IMR-90 (cell line): Measurements from ENCODE around the gene LRRC7. TPM values are rescaled to one million over a fixed set of nuclear protein-coding genes. Genes with fewer than 3 reads are reported as not detected.

Experiments
- ATAC-seq: fragments of 200-7000 bp; cut with Tn5 transposase; 2 replicates; pipeline ENCODE4 v1.9.1; 2020; ENCODE audit warnings: low read depth, mild to moderate bottlenecking, moderate library complexity
- BruUV-seq: library from RNA; stranded (reverse); fragments of 400-500 nt; replicated peaks from 2 replicates; lab custom pipeline; 2021; lab: Mats Ljungman, UMichigan
- CTCF ChIA-PET: fragments of 300-600 bp; formaldehyde crosslinking; extraction: SDS; loops from one replicate; lab custom pipeline; 2021; ENCODE audit warnings: antibody characterized with exemption; lab: Yijun Ruan, JAX
- POLR2A ChIA-PET: fragments of 300-600 bp; sonication (Branson Sonifier 250); formaldehyde crosslinking; loops from one replicate; lab custom pipeline; 2022; ENCODE audit warnings: antibody characterized with exemption; ENCODE audit not compliant: unreplicated experiment; lab: Charles Lee
- DNase-seq: peaks from one replicate; pipeline ENCODE4 v3.0.0; 2013
- H2AFZ ChIP-seq: replicated peaks from 2 replicates; pipeline ENCODE3; 2013; ENCODE audit warnings: low read length, mild to moderate bottlenecking; ENCODE audit not compliant: poor library complexity
- H2AK5ac ChIP-seq: 2 replicates; pipeline ENCODE4 v1.6.1; 2013; ENCODE audit warnings: low read depth, low read length, inconsistent platforms
- H2AK9ac ChIP-seq: replicated peaks from 2 replicates; pipeline ENCODE3; 2013; ENCODE audit warnings: mild to moderate bottlenecking, low read depth, low read length, moderate library complexity; ENCODE audit not compliant: poor library complexity
- H2BK120ac ChIP-seq: 2 replicates; pipeline ENCODE4 v1.6.1; 2013; ENCODE audit warnings: low read depth, low read length, inconsistent platforms
- H2BK15ac ChIP-seq: 3 replicates; pipeline ENCODE4 v1.6.1; 2013; ENCODE audit warnings: low read depth, low read length, inconsistent platforms
- H2BK20ac ChIP-seq: 2 replicates; pipeline ENCODE4 v1.6.1; 2013; ENCODE audit warnings: low read depth, mild to moderate bottlenecking, inconsistent platforms, low read length, moderate library complexity
- H2BK5ac ChIP-seq: 2 replicates; pipeline ENCODE4 v1.6.1; 2013; ENCODE audit warnings: mild to moderate bottlenecking, low read depth, low read length, inconsistent platforms; ENCODE audit not compliant: poor library complexity, severe bottlenecking
- H3K14ac ChIP-seq: replicated peaks from 2 replicates; pipeline ENCODE4 v1.6.1; 2013; ENCODE audit warnings: low read depth, low read length, inconsistent platforms
- H3K18ac ChIP-seq: 2 replicates; pipeline ENCODE4 v1.6.1; 2013; ENCODE audit warnings: low read depth, low read length, control low read depth
- H3K23ac ChIP-seq: 2 replicates; pipeline ENCODE4 v1.6.1; 2013; ENCODE audit warnings: low read depth, low read length, inconsistent platforms
- H3K27ac ChIP-seq: 2 replicates; pipeline ENCODE4 v1.5.1; 2013; ENCODE audit warnings: mild to moderate bottlenecking, control low read depth, low read length; ENCODE audit not compliant: insufficient read depth
- H3K27me3 ChIP-seq: 2 replicates; pipeline ENCODE4 v1.6.1; 2013; ENCODE audit warnings: low read length; ENCODE audit not compliant: control insufficient read depth, insufficient read depth
- H3K36me3 ChIP-seq: 2 replicates; pipeline ENCODE4 v1.6.1; 2013; ENCODE audit warnings: low read length, mixed read lengths; ENCODE audit not compliant: control insufficient read depth, insufficient read depth
- H3K4ac ChIP-seq: 2 replicates; pipeline ENCODE4 v1.6.1; 2013; ENCODE audit warnings: low read depth, low read length, inconsistent platforms
- H3K4me1 ChIP-seq: 2 replicates; pipeline ENCODE4 v1.6.1; 2013; ENCODE audit warnings: low read length, mixed read lengths; ENCODE audit not compliant: control insufficient read depth, insufficient read depth
- H3K4me2 ChIP-seq: 2 replicates; pipeline ENCODE4 v1.6.1; 2013; ENCODE audit warnings: low read depth, mild to moderate bottlenecking, control low read depth, low read length, moderate library complexity
- H3K4me3 ChIP-seq: 2 replicates; pipeline ENCODE4 v1.5.1; 2013; ENCODE audit warnings: low read depth, mild to moderate bottlenecking, control low read depth, low read length, moderate library complexity; ENCODE audit not compliant: insufficient read depth
- H3K56ac ChIP-seq: 2 replicates; pipeline ENCODE4 v1.6.1; 2013; ENCODE audit warnings: low read length, inconsistent platforms; ENCODE audit not compliant: insufficient read depth; ENCODE audit errors: extremely low read depth
- H3K79me1 ChIP-seq, 2 experiments: 2 replicates each; pipeline ENCODE4 v1.6.1; 2013; ENCODE audit warnings: low read length in 2 of 2, inconsistent platforms in 1 of 2, low read depth in 1 of 2
- H3K9ac ChIP-seq: 2 replicates; pipeline ENCODE4 v1.6.1; 2013; ENCODE audit warnings: low read depth, low read length, control low read depth
- H3K9me1 ChIP-seq: 2 replicates; pipeline ENCODE4 v1.6.1; 2013; ENCODE audit warnings: low read length, inconsistent platforms; ENCODE audit not compliant: insufficient read depth
- H3K9me3 ChIP-seq: 2 replicates; pipeline ENCODE4 v1.6.1; 2013; ENCODE audit warnings: low read length; ENCODE audit not compliant: control insufficient read depth, insufficient read depth
- H4K20me1 ChIP-seq: 2 replicates; pipeline ENCODE4 v1.6.1; 2013; ENCODE audit warnings: low read length, inconsistent platforms; ENCODE audit not compliant: insufficient read depth
- H4K5ac ChIP-seq: 2 replicates; pipeline ENCODE4 v1.6.1; 2013; ENCODE audit warnings: mild to moderate bottlenecking, low read depth, low read length, control low read depth
- H4K8ac ChIP-seq, 2 experiments: 2 replicates each; pipeline ENCODE4 v1.6.1; 2013; ENCODE audit warnings: low read depth in 2 of 2, low read length in 2 of 2, control low read depth in 1 of 2, inconsistent platforms in 1 of 2
- H4K91ac ChIP-seq: 2 replicates; pipeline ENCODE4 v1.6.1; 2013; ENCODE audit warnings: low read depth, low read length, inconsistent platforms; ENCODE audit not compliant: insufficient read depth
- BHLHE40 ChIP-seq: fragments of 150-350 bp; IDR thresholded peaks from 2 replicates; pipeline ENCODE4 v1.6.1; 2016; ENCODE audit warnings: mild to moderate bottlenecking, low read depth, low read length
- CEBPB ChIP-seq: IDR thresholded peaks from 2 replicates; pipeline ENCODE4 v1.6.1; 2012; ENCODE audit warnings: low read depth, low read length, improper control_type of control experiment
- CHD1 ChIP-seq: IDR thresholded peaks from 2 replicates; pipeline ENCODE4 v1.6.1; 2012; ENCODE audit warnings: low read depth, low read length, improper control_type of control experiment
- CTCF ChIP-seq: conservative IDR thresholded peaks from 2 replicates; pipeline ENCODE4 v1.5.1; 2012; ENCODE audit warnings: mild to moderate bottlenecking, low read depth, low read length, improper control_type of control experiment
- ELK1 ChIP-seq: fragments of 150-350 bp; IDR thresholded peaks from 2 replicates; pipeline ENCODE4 v1.6.1; 2016; ENCODE audit warnings: low read depth, mild to moderate bottlenecking, low read length, moderate library complexity, borderline replicate concordance
- FOS ChIP-seq: fragments of 150-350 bp; IDR thresholded peaks from 2 replicates; pipeline ENCODE4 v1.6.1; 2016; ENCODE audit warnings: low read depth, low read length
- MAFK ChIP-seq: IDR thresholded peaks from 2 replicates; pipeline ENCODE4 v1.6.1; 2012; ENCODE audit warnings: low read depth, low read length, improper control_type of control experiment
- MAZ ChIP-seq: IDR thresholded peaks from 2 replicates; pipeline ENCODE4 v1.6.1; 2012; ENCODE audit warnings: low read depth, mild to moderate bottlenecking, low read length, improper control_type of control experiment, moderate library complexity, borderline replicate concordance
- MXI1 ChIP-seq: IDR thresholded peaks from 2 replicates; pipeline ENCODE4 v1.6.1; 2012; ENCODE audit warnings: low read depth, mild to moderate bottlenecking, low read length, moderate library complexity, borderline replicate concordance
- NFE2L2 ChIP-seq: fragments of 150-350 bp; IDR thresholded peaks from 2 replicates; pipeline ENCODE4 v1.6.1; 2016; ENCODE audit warnings: low read depth, mild to moderate bottlenecking, low read length
- POLR2A ChIP-seq: IDR thresholded peaks from 2 replicates; pipeline ENCODE4 v1.6.1; 2012; ENCODE audit warnings: mild to moderate bottlenecking, low read depth, low read length
- RAD21 ChIP-seq: IDR thresholded peaks from 2 replicates; pipeline ENCODE4 v1.6.1; 2012; ENCODE audit warnings: low read length, improper control_type of control experiment
- RCOR1 ChIP-seq: IDR thresholded peaks from 2 replicates; pipeline ENCODE4 v1.6.1; 2012; ENCODE audit warnings: mild to moderate bottlenecking, low read length, improper control_type of control experiment; ENCODE audit not compliant: insufficient replicate concordance
- RFX5 ChIP-seq: IDR thresholded peaks from 2 replicates; pipeline ENCODE4 v1.8.0; 2012; ENCODE audit warnings: low read depth, mild to moderate bottlenecking, low read length, moderate library complexity
- SMC3 ChIP-seq: fragments of 150-350 bp; IDR thresholded peaks from 2 replicates; pipeline ENCODE4 v1.6.1; 2016; ENCODE audit warnings: low read depth, mild to moderate bottlenecking, antibody characterized with exemption, low read length, moderate library complexity
- USF2 ChIP-seq: fragments of 150-350 bp; IDR thresholded peaks from 2 replicates; pipeline ENCODE4 v1.6.1; 2017; ENCODE audit warnings: mild to moderate bottlenecking, antibody characterized with exemption, low read length, low read depth
- WGBS, 2 experiments: methylation state at CpG; one replicate each; pipeline versions ENCODE4 v1.1.5 to v1.1.7; 2013; ENCODE audit warnings: missing lambda C conversion rate in 2 of 2; ENCODE audit not compliant: insufficient read length in 1 of 2; ENCODE audit errors: extremely low coverage in 2 of 2; 5-methylcytosine and 5-hydroxymethylcytosine counted together
- dilution Hi-C: fragments of 300-500 bp; cut with HindIII; formaldehyde crosslinking; loops from one replicate; pipeline ENCODE4 v1.14.3; 2018; ENCODE audit warnings: low sequenced_read_pairs; ENCODE audit not compliant: unreplicated experiment
- in situ Hi-C: fragments of 300-500 bp; cut with MboI; formaldehyde crosslinking; loops from 3 replicates; pipeline ENCODE4 v1.14.3; 2019; ENCODE audit warnings: low sequenced_read_pairs, inconsistent platforms, mixed read lengths
- intact Hi-C: fragments of 100-400 bp; cut with micrococcal nuclease; formaldehyde crosslinking; loops from 2 replicates; pipeline ENCODE4 v1.10.0; 2022
- polyA plus RNA-seq, 3 experiments: library from polyadenylated mRNA; depleted of rRNA; stranded (reverse); fragments of >200 nt; gene quantifications; 2 replicates each; pipeline ENCODE4 v1.2.3, GENCODE V29; 2012; ENCODE audit warnings: low replicate concordance in 1 of 3
- total RNA-seq: library from RNA; depleted of rRNA; stranded (reverse); fragments of >200 nt; gene quantifications from 2 replicates; pipeline ENCODE4 v1.2.3, GENCODE V29; 2012

The LRRC7 gene
- total and polyA plus RNA-seq, 2 of the 4 experiments (the other 2 are of a cell fraction), result under 0.01 to 0.02 TPM

DNA sequence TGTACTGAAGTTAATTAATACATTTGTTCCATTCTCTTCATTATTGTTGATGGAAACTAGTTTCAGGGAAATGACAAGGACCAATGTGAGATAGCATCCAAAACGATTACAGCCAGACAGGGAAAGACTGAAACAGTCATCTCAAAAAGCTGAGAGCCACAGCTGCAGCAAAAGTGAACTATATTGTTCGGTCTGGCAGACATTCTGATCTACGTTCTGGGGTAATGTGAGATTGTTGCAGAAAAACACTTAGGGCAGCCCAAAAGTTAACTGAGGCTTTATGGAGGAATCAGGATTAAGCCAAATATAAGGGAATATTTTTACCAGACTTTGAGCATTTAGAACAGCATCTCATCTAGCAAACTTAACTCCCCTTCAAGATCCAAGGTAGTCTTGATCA, 524.8 kb downstream of the LRRC7 start:
- Histone ChIP-seq H3K27me3 (no peaks in the 10 kb centered on the region), H4K8ac (no peak overlapping the region), H3K9ac (no peak overlapping the region), H3K18ac (peak overlapping the region; percentile 65; the same call in 1 of the 2 replicates), H3K36me3 (no peaks in the 10 kb centered on the region), H2BK20ac (peak overlapping the region; percentile 29; the same call in 1 of the 2 replicates), H3K23ac (no peak overlapping the region), H2AFZ (no peak overlapping the region), H3K27ac (no peak overlapping the region), H4K91ac (no peak overlapping the region), H4K20me1 (no peaks in the 10 kb centered on the region), H3K4me2 (no peak overlapping the region), H2AK9ac (no peak overlapping the region), H2AK5ac (no peak overlapping the region), H3K9me3 (no peaks in the 10 kb centered on the region), H2BK5ac (peak overlapping the region; percentile 10), H3K79me1 (no peaks in the 10 kb centered on the region), H2BK15ac (peak overlapping the region; percentile 29; the same call in 1 of the 3 replicates), H3K4ac (no peak overlapping the region), H3K4me3 (no peak overlapping the region), H3K56ac (no peak overlapping the region), H4K5ac (no peak overlapping the region; the same call in 1 of the 2 replicates), H2BK120ac (peak overlapping the region; percentile 44), H3K9me1 (no peaks in the 10 kb centered on the region), H3K14ac (no peak overlapping the region), H3K4me1 (peaks cover 4% of the 10 kb centered on the region)
- no peak for DNase-seq
- ATAC-seq, result no peak
- in situ Hi-C loops, result no loop called here
- dilution Hi-C loops, result no loop called here
- WGBS, 2 experiments, result no CpG with 5 or more reads among the region's 3 CpGs
- intact Hi-C loops, result no loop called here
- POLR2A ChIA-PET, result no interaction called here
- no peak for TF ChIP-seq CHD1
- TF ChIP-seq RCOR1, result no peak
- no peak for TF ChIP-seq RFX5
- TF ChIP-seq RAD21, result no peak
- TF ChIP-seq SMC3, result no peak
- TF ChIP-seq MAFK, result no peak
- TF ChIP-seq ELK1, result no peak
- TF ChIP-seq POLR2A, result no peak
- TF ChIP-seq USF2, result no peak
- no peak for TF ChIP-seq NFE2L2
- TF ChIP-seq FOS, result no peak
- no peak for TF ChIP-seq CTCF
- no peak for TF ChIP-seq MAZ
- no peak for TF ChIP-seq MXI1
- no peak for TF ChIP-seq CEBPB
- TF ChIP-seq BHLHE40, result no peak
- BruUV-seq, result no TSS peak
- CTCF ChIA-PET, result interaction anchor here (1.2 kb wide), 1 partner anchor 40 kb away, joined by 3 read pairs; no protein-coding TSS in a partner anchor
